ENCODE measurements around the gene SREK1. TPM values are rescaled to one million over a fixed set of nuclear protein-coding genes. Genes with fewer than 3 reads are reported as not detected.

The SREK1 gene
- total RNA-seq, 1 donor from 2014 or later: 60.7 TPM

DNA sequence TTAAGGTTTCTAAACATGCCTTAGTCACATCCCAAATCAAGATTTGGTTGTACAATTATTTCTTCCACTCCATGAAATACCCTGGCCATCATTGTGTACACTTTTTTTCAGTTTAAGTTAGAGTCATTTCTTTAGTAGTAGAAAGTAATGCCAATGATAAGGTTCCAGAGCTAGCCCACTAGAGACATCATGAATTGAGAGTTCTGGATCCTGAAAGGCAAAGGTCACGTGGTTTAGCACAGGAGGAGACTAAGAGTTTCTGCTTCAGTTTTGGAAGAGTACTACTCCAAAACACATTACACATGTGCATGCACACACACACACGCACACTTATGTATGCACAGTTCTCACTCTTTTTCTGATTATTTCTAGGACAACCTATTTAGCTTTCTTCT, 4.8 kb upstream of the SREK1 start:
- Histone ChIP-seq H3K27me3 (ENCODE audit: low read depth) (no peaks in the 10 kb centered on the region), H3K9me3 (no peaks in the 10 kb centered on the region), H3K4me3 (no peak overlapping the region), H3K27ac (no peak overlapping the region), H3K36me3 (no peaks in the 10 kb centered on the region), H3K4me1 (peaks cover 7% of the 10 kb centered on the region)
- DNase-seq: no peak
- TF ChIP-seq, protein P1, sequence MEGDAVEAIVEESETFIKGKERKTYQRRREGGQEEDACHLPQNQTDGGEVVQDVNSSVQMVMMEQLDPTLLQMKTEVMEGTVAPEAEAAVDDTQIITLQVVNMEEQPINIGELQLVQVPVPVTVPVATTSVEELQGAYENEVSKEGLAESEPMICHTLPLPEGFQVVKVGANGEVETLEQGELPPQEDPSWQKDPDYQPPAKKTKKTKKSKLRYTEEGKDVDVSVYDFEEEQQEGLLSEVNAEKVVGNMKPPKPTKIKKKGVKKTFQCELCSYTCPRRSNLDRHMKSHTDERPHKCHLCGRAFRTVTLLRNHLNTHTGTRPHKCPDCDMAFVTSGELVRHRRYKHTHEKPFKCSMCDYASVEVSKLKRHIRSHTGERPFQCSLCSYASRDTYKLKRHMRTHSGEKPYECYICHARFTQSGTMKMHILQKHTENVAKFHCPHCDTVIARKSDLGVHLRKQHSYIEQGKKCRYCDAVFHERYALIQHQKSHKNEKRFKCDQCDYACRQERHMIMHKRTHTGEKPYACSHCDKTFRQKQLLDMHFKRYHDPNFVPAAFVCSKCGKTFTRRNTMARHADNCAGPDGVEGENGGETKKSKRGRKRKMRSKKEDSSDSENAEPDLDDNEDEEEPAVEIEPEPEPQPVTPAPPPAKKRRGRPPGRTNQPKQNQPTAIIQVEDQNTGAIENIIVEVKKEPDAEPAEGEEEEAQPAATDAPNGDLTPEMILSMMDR (IDR thresholded peaks at IDR 0.05): no peak
- intact Hi-C loops (cut with DNase I): no loop called here
- no peak for ATAC-seq

DNA sequence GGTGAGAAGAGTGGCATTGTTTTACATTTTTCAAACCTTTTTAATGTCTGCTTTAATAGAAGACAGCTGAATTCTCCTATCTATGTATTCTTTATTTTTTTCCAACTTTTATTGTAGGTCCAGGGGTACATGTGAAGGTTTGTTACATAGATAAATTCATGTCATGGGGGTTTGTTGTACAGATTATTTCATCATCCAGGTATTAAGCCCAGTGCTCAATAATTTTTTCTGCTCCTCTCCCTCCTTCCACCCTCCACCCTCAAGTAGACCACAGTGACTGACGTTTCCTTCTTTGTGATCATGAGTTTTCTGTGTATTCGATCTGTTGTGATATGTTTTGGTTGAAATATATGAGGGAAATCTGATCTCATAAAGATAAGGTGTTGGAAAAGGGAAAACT, 1.7 kb upstream of the SREK1 start:
- H3K9me3 ChIP-seq: no peaks in the 10 kb centered on the region
- TF ChIP-seq, protein P1 (IDR thresholded peaks at IDR 0.05): no peak
- no peak overlapping the region for H3K4me3 ChIP-seq
- peaks cover 29% of the 10 kb centered on the region for H3K4me1 ChIP-seq
- ATAC-seq: no peak
- H3K27me3 ChIP-seq (ENCODE audit: low read depth): no peaks in the 10 kb centered on the region
- no peak overlapping the region for H3K27ac ChIP-seq
- intact Hi-C loops (cut with DNase I): no loop called here
- no peaks in the 10 kb centered on the region for H3K36me3 ChIP-seq
- no peak for DNase-seq

DNA sequence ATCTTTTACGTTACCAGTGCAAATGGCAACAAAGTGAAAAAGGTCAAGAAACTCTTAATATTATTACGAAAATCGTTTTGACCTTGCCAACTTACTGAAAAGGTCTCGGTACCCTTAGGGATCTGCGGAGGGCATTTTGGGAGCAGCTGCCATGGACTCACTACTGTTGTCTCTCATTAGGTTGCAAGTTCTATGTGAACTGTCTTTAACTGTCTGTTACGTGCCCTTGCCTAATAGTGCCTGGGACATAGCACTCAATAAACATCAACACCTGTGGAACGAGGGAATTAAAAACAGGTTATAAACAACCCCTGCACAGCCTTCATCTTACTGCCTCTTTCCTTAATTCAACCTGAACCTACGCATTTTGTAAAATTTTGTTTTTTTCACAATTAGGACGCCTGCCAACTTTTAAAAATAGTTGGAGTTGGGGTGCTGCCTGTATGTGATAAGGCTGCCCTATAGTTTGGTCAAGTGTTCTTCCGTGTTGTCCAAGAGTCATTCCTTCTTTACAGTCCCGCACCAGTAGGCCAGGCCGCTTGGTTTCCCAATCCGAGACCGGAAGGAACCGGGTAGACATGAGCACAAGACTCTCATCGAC, 527 bp upstream of the SREK1 start:
- Histone ChIP-seq H3K27me3 (ENCODE audit: low read depth) (no peaks in the 10 kb centered on the region), H3K9me3 (no peaks in the 10 kb centered on the region), H3K27ac (peak overlapping the region; percentile 99), H3K4me3 (peak overlapping the region; percentile 71), H3K4me1 (peaks cover 41% of the 10 kb centered on the region), H3K36me3 (no peaks in the 10 kb centered on the region)
- DNase-seq (no peak), ATAC-seq (peak; percentile 62 to 70)
- TF ChIP-seq, protein P1 (IDR thresholded peaks at IDR 0.05): no peak
- intact Hi-C loops (cut with DNase I): no loop called here

DNA sequence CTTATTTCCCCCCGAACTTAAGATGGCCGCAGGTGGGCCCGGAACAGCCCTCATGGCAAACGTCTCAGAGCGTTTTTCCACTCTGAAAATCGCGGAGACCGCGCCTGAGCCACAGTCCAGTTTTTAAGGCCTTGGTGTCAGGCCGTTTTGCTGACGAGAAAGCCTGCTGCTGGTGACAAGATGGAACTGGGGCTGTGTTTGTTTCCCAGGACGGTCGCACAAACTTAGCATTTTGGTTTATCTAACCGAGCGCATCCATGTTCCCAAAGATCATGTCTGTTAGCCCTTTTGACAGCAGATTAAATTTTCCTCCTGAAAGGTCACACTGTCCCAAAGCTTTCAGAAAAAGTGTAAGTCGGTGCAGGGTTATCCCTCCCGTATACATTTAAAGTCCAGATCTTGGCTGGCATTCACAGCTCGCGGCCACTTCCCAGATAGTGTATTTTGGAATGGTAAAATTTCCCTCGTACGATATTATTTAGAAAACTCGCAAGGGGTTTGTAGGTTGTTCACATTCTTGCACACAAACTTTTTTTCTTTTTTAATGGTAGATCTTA, 812 bp downstream of the SREK1 start:
- peak overlapping the region; percentile 99 for H3K27ac ChIP-seq
- ATAC-seq (peak; percentile 75 to 80), DNase-seq (no peak)
- no peaks in the 10 kb centered on the region for H3K27me3 ChIP-seq (ENCODE audit: low read depth)
- H3K9me3 ChIP-seq: no peaks in the 10 kb centered on the region
- no peaks in the 10 kb centered on the region for H3K36me3 ChIP-seq
- peak overlapping the region; percentile 71 for H3K4me3 ChIP-seq
- TF ChIP-seq, protein P1 (IDR thresholded peaks at IDR 0.05): no peak
- H3K4me1 ChIP-seq: peaks cover 43% of the 10 kb centered on the region
- intact Hi-C loops (cut with DNase I): no loop called here

DNA sequence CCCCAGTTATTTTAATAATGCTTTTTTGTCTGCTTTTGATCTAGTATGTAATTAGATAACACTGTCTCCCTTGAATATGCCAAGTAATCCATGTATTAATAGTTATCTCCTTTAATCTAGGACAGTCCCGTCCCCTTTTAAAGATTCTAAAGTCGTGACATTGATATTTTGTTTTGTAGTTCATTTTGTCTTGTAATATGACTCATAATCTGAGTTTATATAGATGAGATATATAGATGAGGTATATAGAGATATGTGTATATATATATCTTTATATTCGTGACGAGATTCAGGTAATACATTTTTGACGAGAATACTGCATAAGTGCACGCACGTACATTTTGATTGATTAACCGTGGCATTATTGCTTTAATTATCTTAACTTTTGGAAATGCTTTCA, 1.6 kb downstream of the SREK1 start:
- no peak for ATAC-seq
- TF ChIP-seq, protein P1 (IDR thresholded peaks at IDR 0.05): no peak
- Histone ChIP-seq H3K36me3 (no peaks in the 10 kb centered on the region), H3K9me3 (no peaks in the 10 kb centered on the region), H3K27me3 (ENCODE audit: low read depth) (no peaks in the 10 kb centered on the region), H3K4me1 (peaks cover 43% of the 10 kb centered on the region), H3K4me3 (peak overlapping the region; percentile 71), H3K27ac (peak overlapping the region; percentile 99)
- intact Hi-C loops (cut with DNase I): no loop called here
- DNase-seq: no peak
